Measurements from ENCODE around the gene BZW2. TPM values are rescaled to one million over a fixed set of nuclear protein-coding genes. Genes with fewer than 3 reads are reported as not detected.

Gene BZW2
- total RNA-seq, 1 donor from 2014 or later, result 89.8 TPM

GRCh38 chr7:16697507-16698199 is 51.7 kb downstream of the BZW2 start:
- Mint-ChIP-seq H3K27ac (no peak overlapping the region), H3K36me3 (peaks cover 46% of the 10 kb centered on the region), H3K9me3 (no peaks in the 10 kb centered on the region), H3K4me1 (ENCODE audit: unreplicated experiment) (peaks cover 6% of the 10 kb centered on the region), H3K27me3 (no peaks in the 10 kb centered on the region), H3K4me3 (no peak overlapping the region)
- DNase-seq (ENCODE audit: extremely low spot score, unreplicated experiment), result no peak
- no peak for TF ChIP-seq CTCF (conservative IDR thresholded peaks at IDR 0.05)

GRCh38 chr7:16698200-16698905 is 52.4 kb downstream of the BZW2 start:
- Mint-ChIP-seq H3K36me3 (peaks cover 43% of the 10 kb centered on the region), H3K9me3 (no peaks in the 10 kb centered on the region), H3K4me3 (no peak overlapping the region), H3K4me1 (ENCODE audit: unreplicated experiment) (peaks cover 6% of the 10 kb centered on the region), H3K27ac (no peak overlapping the region), H3K27me3 (no peaks in the 10 kb centered on the region)
- TF ChIP-seq CTCF (conservative IDR thresholded peaks at IDR 0.05), result no peak
- DNase-seq (ENCODE audit: extremely low spot score, unreplicated experiment), result no peak

GRCh38 chr7:16702441-16702840 is 56.5 kb downstream of the BZW2 start:
- no peak overlapping the region for H3K27ac Mint-ChIP-seq
- peaks cover 45% of the 10 kb centered on the region for H3K36me3 Mint-ChIP-seq
- H3K4me1 Mint-ChIP-seq (ENCODE audit: unreplicated experiment), result peaks cover 6% of the 10 kb centered on the region
- H3K4me3 Mint-ChIP-seq, result no peak overlapping the region
- no peaks in the 10 kb centered on the region for H3K9me3 Mint-ChIP-seq
- TF ChIP-seq CTCF (conservative IDR thresholded peaks at IDR 0.05), result no peak
- no peak for DNase-seq (ENCODE audit: extremely low spot score, unreplicated experiment)
- no peaks in the 10 kb centered on the region for H3K27me3 Mint-ChIP-seq

- H3K27ac Mint-ChIP-seq, result no peak overlapping the region
- TF ChIP-seq CTCF (conservative IDR thresholded peaks at IDR 0.05), result no peak
Observed at GRCh38 chr7:16708511-16708910, 62.5 kb downstream of the BZW2 start.

GRCh38 chr7:16708980-16709379 is 63.0 kb downstream of the BZW2 start:
- H3K27me3 Mint-ChIP-seq, result no peaks in the 10 kb centered on the region
- H3K9me3 Mint-ChIP-seq, result no peaks in the 10 kb centered on the region
- no peaks in the 10 kb centered on the region for H3K4me1 Mint-ChIP-seq (ENCODE audit: unreplicated experiment)
- TF ChIP-seq CTCF (conservative IDR thresholded peaks at IDR 0.05), result no peak
- no peak overlapping the region for H3K27ac Mint-ChIP-seq
- H3K36me3 Mint-ChIP-seq, result peaks cover 23% of the 10 kb centered on the region
- no peak overlapping the region for H3K4me3 Mint-ChIP-seq
- no peak for DNase-seq (ENCODE audit: extremely low spot score, unreplicated experiment)

More at GRCh38 chr7:16708511-16708910, 62.5 kb downstream of the BZW2 start:
- no peak for DNase-seq (ENCODE audit: extremely low spot score, unreplicated experiment)
- Mint-ChIP-seq H3K4me1 (ENCODE audit: unreplicated experiment) (no peaks in the 10 kb centered on the region), H3K9me3 (no peaks in the 10 kb centered on the region), H3K4me3 (no peak overlapping the region), H3K36me3 (peaks cover 28% of the 10 kb centered on the region), H3K27me3 (no peaks in the 10 kb centered on the region)
